NCI-H1092 treated with DMSO at 0.1 percent for 48 hours (cell line): Measurements from ENCODE around the gene TBC1D16.
"Not testable (repeated sequence)": the region's sequence is repeated elsewhere in the genome, so short reads cannot be mapped to it uniquely, and the experiment has no call there.

Source experiments
- DNase-seq: peaks from one replicate; lab custom pipeline; 2025; lab: John Stamatoyannopoulos, UW

Gene TBC1D16

DNA sequence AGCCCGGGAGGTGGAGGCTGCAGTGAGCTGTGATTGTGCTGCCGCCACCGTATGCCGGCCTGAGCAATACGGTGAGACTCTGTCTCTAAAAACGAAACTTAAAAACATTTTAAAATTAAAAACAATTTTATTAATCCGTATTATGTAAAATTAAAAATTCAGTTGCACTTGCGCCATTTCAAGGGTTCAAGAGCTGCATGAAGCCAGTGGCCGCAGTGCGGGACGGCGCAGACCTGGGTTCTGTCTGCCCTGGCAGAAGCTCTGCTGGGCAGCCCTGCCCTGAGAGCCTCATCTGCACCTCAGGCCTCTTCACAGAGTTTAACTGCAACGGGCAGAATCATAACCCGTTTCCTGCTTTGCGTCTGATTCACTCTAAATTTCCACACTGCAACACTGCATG lies 31.7 kb downstream of the TBC1D16 start:
- DNase-seq = no peak

GRCh38 chr17:80002690-80003490 lies 32.8 kb downstream of the TBC1D16 start:
- DNase-seq = no peak

DNA sequence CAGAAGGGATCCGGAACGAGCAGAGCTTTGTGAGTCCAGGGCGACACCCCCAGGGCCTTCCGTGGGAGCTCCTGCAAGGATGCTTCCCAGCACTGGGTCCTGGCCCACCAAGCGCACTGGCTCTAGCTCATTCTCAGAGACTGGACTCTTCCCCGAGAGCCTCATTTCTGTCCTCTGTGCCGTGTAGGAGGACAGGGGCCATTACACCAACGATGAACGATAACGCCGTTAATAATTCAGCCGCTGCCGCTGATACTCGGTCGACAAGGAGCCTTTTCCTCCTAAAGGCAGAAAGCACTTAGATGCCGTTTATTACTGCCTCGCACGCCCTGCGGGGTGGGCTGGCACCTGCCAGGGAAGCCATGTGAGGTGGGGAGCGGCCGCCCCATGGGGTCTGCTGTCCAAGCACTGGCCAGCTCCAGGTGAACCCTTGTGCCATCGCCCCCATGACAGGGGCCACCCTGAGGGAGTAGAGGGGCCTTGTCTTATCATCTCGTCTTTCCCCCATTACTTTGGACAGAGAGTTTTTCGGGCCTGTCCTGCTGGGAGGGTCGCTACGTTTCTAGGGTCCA lies 33.5 kb downstream of the TBC1D16 start:
- no peak for DNase-seq

DNA sequence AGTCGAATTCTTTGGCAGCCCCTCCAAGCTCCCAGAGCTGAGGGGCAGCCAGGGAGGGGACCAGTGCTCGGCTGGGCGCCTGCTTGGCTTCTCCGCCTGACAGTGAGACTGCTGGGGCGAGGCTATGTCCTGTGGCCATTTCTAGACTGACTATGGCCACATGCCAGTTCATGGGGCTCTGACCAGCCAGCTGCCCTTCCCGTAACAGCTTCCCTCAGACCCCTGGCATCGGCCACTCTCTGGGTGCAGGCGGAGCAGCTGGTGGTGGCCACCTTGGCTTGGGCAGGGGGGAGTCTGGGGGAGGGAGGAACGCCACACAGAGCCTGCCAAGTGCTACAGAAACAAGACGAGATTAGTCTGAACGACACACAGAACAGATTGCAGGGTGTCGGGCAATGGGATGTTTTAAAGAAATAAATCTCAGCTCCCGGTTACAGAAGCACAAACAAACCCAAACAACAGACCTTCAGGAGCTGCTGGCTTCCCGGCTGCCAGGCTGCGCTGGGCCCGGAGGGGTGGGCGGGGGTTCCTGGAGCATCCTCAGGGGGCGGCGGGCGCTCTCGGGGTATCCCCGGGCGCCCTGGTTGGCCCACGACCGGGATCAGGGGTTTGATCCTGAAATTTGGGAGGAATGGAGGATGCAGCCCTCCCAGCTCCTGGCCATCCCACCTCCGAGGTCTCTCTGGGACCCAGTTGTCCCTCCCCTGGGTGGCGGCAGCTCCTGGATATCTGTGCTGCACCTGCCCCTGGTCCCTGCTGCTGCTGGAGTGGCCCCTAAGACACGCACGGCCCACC lies 34.5 kb downstream of the TBC1D16 start:
- no peak for DNase-seq

- DNase-seq = no peak
These were observed 35.5 kb downstream of the TBC1D16 start for GRCh38 chr17:80000136-80000535.

DNA sequence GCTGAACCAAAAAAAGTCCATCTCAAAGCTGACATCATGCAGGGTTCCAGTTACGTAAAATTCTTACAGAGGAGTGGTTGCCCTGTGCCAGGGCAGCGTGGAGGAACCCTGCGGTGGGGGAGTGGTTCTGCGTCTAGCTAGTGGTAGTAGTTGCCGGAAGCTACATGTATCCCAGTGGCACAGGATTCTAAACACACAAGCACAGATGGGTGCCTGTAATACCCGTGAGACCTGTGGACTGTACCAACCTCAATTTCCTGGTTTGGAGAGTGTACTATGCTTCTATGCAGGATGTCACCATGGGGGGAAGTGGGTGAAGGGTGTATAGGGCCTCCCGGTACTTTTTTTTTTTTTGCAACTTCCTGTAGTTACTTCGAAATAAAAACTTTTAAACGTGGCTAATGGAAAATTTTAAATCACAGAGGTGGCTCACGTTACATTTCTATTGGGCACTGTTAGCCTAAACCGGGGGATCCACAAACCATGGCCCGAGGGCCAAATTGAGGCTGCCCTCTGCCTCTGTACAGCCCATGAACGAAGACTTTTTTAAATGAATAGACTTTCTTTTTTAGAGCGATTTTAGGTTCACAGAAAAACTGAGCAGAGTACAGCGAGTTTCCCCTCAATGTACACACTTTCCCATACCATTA lies 38.5 kb downstream of the TBC1D16 start:
- no peak for DNase-seq

DNA sequence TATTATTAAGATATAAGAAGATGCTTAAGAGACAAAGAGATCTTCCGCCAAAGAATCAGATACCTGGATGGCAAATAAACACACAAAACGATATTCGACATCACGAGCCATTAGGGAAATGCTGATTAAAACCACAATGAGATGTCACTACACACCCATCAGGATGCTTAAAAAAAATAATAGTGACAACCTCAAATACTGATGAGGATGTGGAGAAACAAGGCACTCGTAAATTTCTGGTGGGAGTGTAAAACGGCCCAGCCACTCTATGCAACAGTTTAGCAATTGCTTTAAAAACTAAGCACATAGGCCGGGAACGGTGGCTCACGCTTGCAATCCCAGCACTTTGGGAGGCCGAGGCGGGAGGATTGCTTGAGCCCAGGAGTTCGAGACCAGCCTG lies 39.4 kb downstream of the TBC1D16 start:
- DNase-seq = no peak

DNA sequence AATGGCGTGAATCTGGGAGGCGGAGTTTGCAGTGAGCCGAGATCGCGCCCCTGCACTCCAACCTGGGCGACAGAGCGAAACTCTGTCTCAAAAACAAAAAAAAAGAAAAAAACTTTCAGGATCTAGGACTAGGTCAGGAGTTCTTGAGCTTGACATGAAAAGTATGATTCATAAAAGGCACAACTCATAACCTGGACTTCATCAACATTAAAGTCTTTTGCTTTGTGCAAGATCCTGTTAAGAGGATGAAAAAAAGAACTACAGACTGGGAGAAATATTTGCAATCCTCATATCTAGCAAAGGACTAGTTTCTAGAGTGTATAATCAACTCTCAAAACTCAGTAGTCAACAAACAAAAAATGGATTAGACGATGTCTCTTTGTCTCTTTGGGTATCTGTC lies 40.0 kb downstream of the TBC1D16 start:
- DNase-seq = no peak

DNA sequence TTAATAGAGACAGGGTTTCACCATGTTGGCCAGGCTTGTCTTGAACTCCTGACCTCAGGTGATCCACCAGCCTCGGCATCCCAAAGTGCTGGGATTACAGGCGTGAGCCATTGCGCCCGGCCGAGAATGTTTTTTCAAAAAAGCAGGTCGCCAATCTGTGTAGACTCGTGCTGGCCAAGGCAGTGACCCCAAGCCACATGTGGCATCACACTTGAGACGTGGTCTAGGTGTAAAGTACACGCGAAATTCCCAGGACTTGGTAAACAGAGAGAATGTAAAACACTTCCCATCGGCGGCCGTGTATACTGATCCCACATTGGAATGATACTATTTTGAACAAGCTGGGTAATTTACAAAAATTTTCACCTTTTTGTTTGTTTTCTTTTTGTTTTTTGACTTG lies 41.1 kb downstream of the TBC1D16 start:
- no peak for DNase-seq

- DNase-seq = not testable (repeated sequence)
These were observed 41.5 kb downstream of the TBC1D16 start for GRCh38 chr17:79994228-79994569.

DNA sequence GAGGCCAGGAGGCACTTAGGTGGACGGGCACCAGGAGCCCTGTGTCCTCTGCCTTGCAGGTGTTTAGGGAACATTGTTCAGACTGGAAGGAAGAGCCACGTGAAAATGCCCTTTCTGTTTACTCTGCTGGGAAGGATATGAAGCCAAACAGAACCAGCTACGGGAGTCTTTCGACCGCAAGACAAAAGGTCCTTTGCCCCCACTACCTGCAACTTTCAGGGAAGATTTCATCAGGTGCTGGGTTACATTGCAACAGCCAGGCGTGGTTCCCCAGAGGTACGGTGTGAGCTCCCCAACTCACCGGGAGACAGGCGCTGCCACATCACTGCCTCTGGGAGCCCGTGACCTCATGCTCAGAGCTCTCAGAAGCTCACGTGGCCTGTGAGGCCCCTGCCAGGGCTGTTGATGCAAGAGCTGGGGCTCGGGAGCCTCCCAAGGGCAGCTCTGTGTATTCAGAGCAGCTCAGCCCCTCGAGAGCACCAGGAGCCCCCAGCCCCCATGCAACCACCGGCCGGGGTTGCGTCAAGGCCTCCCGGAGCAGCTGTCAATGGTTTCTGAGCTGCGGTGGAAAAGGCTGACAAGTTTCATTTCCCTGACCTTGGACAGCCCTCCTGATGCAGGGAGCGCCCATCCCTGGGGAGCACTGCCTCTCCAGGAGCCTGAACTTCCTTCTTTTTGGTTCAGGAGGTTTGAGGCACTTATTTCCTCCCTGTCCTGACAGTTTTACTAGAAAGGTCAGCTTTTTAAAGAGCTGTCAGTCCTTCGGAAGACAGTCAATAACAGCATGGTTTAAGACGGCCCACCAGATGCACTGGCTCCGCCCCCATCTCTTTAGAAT lies 42.1 kb downstream of the TBC1D16 start:
- DNase-seq = peak; percentile 63

- DNase-seq = peak; percentile 71
These were observed 42.9 kb downstream of the TBC1D16 start for GRCh38 chr17:79992649-79993389.

DNA sequence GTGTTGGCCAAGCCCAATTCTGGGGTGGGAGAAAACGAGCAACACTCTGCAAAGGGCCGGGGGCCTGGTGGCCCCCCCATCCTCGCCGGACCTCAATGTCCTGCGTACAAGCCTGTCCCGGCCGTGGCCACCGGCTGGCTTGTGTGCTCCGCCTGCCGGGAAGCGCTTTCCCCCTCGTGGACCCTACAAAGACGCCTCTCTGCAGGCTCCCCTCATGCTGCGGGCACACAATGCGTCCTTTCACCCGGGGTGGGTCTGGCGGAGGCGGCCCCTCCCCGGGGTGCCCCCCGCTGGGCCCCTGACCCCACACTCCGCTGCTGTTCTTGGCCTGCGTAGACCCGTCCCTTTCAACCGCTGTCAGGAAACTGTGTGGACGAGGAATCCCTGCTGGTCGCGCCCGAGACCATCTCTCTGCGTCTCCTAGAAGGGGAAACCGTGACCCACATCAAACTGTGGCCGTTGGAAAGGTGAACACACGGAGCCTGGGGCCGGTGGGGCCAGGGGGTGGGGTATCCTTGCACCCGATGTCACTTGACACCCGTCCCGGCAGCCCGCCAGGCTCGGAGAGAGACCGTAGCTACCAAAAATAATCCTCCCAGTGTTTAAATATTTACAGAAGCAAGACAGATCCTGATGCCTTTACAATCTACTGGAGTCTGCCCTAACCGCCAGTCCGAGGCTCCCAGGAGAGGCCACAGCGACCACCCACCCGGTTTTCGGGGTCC lies 43.6 kb downstream of the TBC1D16 start:
- peak; percentile 77 for DNase-seq

GRCh38 chr17:79991140-79991923 lies 44.3 kb downstream of the TBC1D16 start:
- DNase-seq = peak; percentile 85

DNA sequence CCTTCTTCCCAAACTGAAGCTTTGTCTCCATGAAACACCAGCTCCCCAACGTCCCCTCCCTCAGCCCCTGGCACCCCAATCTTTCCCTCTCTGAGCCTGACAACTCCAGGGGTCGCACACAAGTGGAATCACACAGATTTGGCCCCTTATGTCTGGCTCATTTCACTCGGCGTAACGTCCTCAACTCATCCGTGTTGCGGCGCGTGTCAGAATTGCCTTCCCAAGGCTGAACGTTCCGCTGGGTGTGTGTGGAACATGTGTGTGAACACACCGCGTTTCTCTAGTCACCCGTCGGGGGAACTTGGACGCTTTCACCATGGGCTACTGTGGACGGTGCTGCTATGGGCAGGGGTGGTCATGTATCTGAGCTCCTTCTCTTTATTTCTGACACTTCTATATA lies 45.0 kb downstream of the TBC1D16 start:
- no peak for DNase-seq

- no peak for DNase-seq
These were observed 45.5 kb downstream of the TBC1D16 start for GRCh38 chr17:79990051-79990592.

- no peak for DNase-seq
These were observed 46.4 kb downstream of the TBC1D16 start for GRCh38 chr17:79989106-79989835.

GRCh38 chr17:79988185-79988971 lies 47.3 kb downstream of the TBC1D16 start:
- DNase-seq = peak; percentile 60
